Stomach (tissue), 9 donors: ENCODE results near the gene CTDSPL. TPM values are rescaled to one million over a fixed set of nuclear protein-coding genes. Genes with fewer than 3 reads are reported as not detected.
A peak's percentile ranks its signal among the peaks of the same experiment; 100 is the strongest.

Source experiments
- DNase-seq, 2 donors: peaks; one replicate each; pipeline versions ENCODE4 v3.0.0 to v3.0.0-alpha.2; 2013 to 2019
- H3K27ac ChIP-seq, 5 donors: fragments of 200-600 bp in 4 of 5; sonication (generic) in 4 of 5; one replicate each; pipeline ENCODE4 v1.5.1; 2013 to 2019; ENCODE audit warnings: mild to moderate bottlenecking in 1 of 5, moderate library complexity in 1 of 5
- H3K27me3 ChIP-seq, 3 donors: fragments of 200-600 bp; sonication (generic); one replicate each; pipeline ENCODE4 v1.5.1; 2017 to 2019; ENCODE audit warnings: mixed run types in 1 of 3
- H3K36me3 ChIP-seq, 4 donors: fragments of 200-600 bp; sonication (generic); 1 replicate in 3 of 4; 2 replicates in 1 of 4; pipeline ENCODE4 v1.5.1; 2016 to 2019
- H3K4me1 ChIP-seq, 4 donors: fragments of 200-600 bp; sonication (generic); one replicate each; pipeline ENCODE4 v1.5.1; 2016 to 2019
- H3K4me3 ChIP-seq, 4 donors: fragments of 200-600 bp; sonication (generic) in 3 of 4; one replicate each; pipeline ENCODE4 v1.5.1; 2016 to 2019; ENCODE audit warnings: mild to moderate bottlenecking in 1 of 4
- H3K9me3 ChIP-seq, 4 donors: fragments of 200-600 bp; sonication (generic); one replicate each; pipeline ENCODE4 v1.5.1; 2016 to 2019
- EP300 ChIP-seq: sonication (generic); formaldehyde crosslinking; IDR thresholded peaks from one replicate; pipeline ENCODE4 v1.6.1; 2017; ENCODE audit warnings: antibody characterized with exemption
- POLR2A ChIP-seq, 4 donors: fragments of 450-650 bp; IDR thresholded peaks; one replicate each; pipeline ENCODE4 v1.6.1; 2016; ENCODE audit warnings: antibody characterized with exemption in 4 of 4, control low read depth in 2 of 4, mild to moderate bottlenecking in 1 of 4, moderate library complexity in 1 of 4
- POLR2AphosphoS5 ChIP-seq, 3 donors: sonication (generic); formaldehyde crosslinking; IDR thresholded peaks; one replicate each; pipeline ENCODE4 v1.6.1; 2016; ENCODE audit warnings: antibody characterized with exemption in 3 of 3
- WGBS, 5 donors: extraction: QIAGEN DNeasy Blood & Tissue Kit in 3 of 5; methylation state at CpG; one replicate each; pipeline versions ENCODE4 v1.1.5 to v1.1.7; 2013 to 2018; 5-methylcytosine and 5-hydroxymethylcytosine counted together
- intact Hi-C: fragments of 100-400 bp; cut with DNase I; formaldehyde crosslinking; loops from one replicate; pipeline ENCODE4 v1.15.1; 2023; ENCODE audit warnings: low total_unique reads
- polyA plus RNA-seq, 3 donors: library from polyadenylated mRNA; stranded (reverse); fragments of 200-250 nt; gene quantifications; one replicate each; pipeline ENCODE4 v1.2.3, GENCODE V29; 2013
- total RNA-seq, 5 donors: library from RNA; depleted of rRNA; stranded (reverse); fragments of >200 nt; gene quantifications; one replicate each; pipeline versions ENCODE4 v1.1.0 to v1.2.3, GENCODE V29; 2014 to 2016
- TF ChIP-seq, protein P1 (sequence below), 7 experiments: fragments of 450-650 bp in 4 of 7; fragments of 200-600 bp in 3 of 7; sonication (generic) in 3 of 7; IDR thresholded peaks; one replicate each; pipeline ENCODE4 v1.5.1; 2016 to 2019; ENCODE audit warnings: antibody characterized with exemption in 7 of 7, control low read depth in 2 of 7, mild to moderate bottlenecking in 1 of 7
- donor health status: healthy with polysubstance abuse.
- donor health status: Bipolar disorder and iron deficiency.
- donor health status: healthy.

Gene CTDSPL
- total and polyA plus RNA-seq, 8 donors: 13.4 to 54.9 (median 30.2) TPM

- TF ChIP-seq POLR2AphosphoS5 (IDR thresholded peaks at IDR 0.05): no peak
- TF ChIP-seq, protein P1, sequence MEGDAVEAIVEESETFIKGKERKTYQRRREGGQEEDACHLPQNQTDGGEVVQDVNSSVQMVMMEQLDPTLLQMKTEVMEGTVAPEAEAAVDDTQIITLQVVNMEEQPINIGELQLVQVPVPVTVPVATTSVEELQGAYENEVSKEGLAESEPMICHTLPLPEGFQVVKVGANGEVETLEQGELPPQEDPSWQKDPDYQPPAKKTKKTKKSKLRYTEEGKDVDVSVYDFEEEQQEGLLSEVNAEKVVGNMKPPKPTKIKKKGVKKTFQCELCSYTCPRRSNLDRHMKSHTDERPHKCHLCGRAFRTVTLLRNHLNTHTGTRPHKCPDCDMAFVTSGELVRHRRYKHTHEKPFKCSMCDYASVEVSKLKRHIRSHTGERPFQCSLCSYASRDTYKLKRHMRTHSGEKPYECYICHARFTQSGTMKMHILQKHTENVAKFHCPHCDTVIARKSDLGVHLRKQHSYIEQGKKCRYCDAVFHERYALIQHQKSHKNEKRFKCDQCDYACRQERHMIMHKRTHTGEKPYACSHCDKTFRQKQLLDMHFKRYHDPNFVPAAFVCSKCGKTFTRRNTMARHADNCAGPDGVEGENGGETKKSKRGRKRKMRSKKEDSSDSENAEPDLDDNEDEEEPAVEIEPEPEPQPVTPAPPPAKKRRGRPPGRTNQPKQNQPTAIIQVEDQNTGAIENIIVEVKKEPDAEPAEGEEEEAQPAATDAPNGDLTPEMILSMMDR (IDR thresholded peaks at IDR 0.05): no peak
- Histone ChIP-seq H3K27ac (no peak overlapping the region), H3K4me1 (no peaks in the 10 kb centered on the region), H3K36me3 (peaks cover 0 to 25% (median 9%) of the 10 kb centered on the region in 4 donors), H3K9me3 (no peaks in the 10 kb centered on the region), H3K4me3 (no peak overlapping the region), H3K27me3 (no peaks in the 10 kb centered on the region)
- intact Hi-C loops: no loop called here
- 86 to 95% (median 90%) methylated on average over 1 of the region's 1 CpG for WGBS, 5 donors
- no peak for DNase-seq
These were observed 25.1 kb upstream of the CTDSPL start for GRCh38 chr3:37836589-37836988.

- H3K27ac ChIP-seq: no peak overlapping the region
- DNase-seq: no peak
- TF ChIP-seq, protein P1 (IDR thresholded peaks at IDR 0.05): no peak
- TF ChIP-seq POLR2A (IDR thresholded peaks at IDR 0.05) (no peak), POLR2AphosphoS5 (IDR thresholded peaks at IDR 0.05) (no peak), EP300 (no peak)
- 44 to 68% (median 59%) methylated on average over 4 of the region's 4 CpGs for WGBS, 5 donors
- H3K4me1 ChIP-seq: peaks cover 0 to 9% (median 0%) of the 10 kb centered on the region in 4 donors
- H3K4me3 ChIP-seq: no peak overlapping the region
- intact Hi-C loops: no loop called here
- H3K36me3 ChIP-seq: peaks cover 0 to 16% (median 12%) of the 10 kb centered on the region in 4 donors
- no peaks in the 10 kb centered on the region for H3K9me3 ChIP-seq
- no peaks in the 10 kb centered on the region for H3K27me3 ChIP-seq
These were observed 14.0 kb upstream of the CTDSPL start for GRCh38 chr3:37847689-37848088.

DNA sequence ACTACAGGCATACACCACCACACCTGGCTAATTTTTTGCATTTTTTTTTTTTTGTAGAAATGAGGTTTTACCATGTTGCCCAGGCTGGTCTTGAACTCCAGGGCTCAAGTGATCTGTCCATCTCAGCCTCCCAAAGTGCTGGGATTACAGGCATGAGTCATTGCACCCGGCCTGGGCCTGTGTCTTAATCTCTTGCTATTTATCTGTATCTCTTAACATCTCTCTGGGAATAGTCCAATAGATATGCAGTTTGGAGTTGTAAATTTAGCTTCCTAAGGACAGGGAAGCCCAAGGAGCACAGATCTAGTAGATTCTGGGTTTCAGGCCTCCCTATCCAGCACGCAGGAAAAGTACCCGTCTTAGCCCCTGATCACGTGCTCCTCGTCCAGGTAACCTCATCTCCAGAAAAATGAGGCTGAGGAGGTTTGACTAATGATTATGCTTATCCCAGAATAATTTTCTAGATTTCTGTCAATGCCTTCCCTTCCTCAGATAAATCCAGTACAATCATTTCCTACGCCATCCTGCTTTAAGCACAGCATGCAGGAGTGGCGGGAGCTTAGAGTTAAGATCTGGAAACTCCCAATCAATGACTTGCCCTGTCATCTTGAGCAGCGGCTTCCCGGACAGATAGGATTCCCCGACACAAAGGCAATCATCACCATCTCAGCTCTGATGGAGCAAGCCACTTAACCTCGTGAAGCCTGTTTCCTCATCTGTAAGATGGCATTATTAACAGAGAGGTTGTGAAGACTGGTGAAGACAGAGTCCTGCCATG lies 12.3 kb upstream of the CTDSPL start:
- Histone ChIP-seq H3K27ac (no peak overlapping the region), H3K4me3 (no peak overlapping the region), H3K9me3 (no peaks in the 10 kb centered on the region), H3K27me3 (no peaks in the 10 kb centered on the region), H3K36me3 (peaks cover 0 to 16% (median 12%) of the 10 kb centered on the region in 4 donors), H3K4me1 (peaks cover 0 to 17% (median 3%) of the 10 kb centered on the region in 4 donors)
- no peak for TF ChIP-seq POLR2A (IDR thresholded peaks at IDR 0.05)
- no peak for TF ChIP-seq POLR2AphosphoS5 (IDR thresholded peaks at IDR 0.05)
- TF ChIP-seq EP300: no peak
- 87 to 94% (median 92%) methylated on average over 11 of the region's 11 CpGs for WGBS, 5 donors
- intact Hi-C loops: no loop called here
- no peak for DNase-seq

- DNase-seq: no peak
- H3K4me1 ChIP-seq: peaks cover 0 to 29% (median 14%) of the 10 kb centered on the region in 4 donors
- no peaks in the 10 kb centered on the region for H3K9me3 ChIP-seq
- TF ChIP-seq POLR2AphosphoS5 (IDR thresholded peaks at IDR 0.05): peak in 1 of 3 donors; percentile 24
- TF ChIP-seq, protein P1 (IDR thresholded peaks at IDR 0.05): no peak
- H3K27ac ChIP-seq: no peak overlapping the region
- intact Hi-C loops: loop anchor here (10.0 kb wide), 1 partner anchor 113 kb away; no protein-coding TSS in a partner anchor
- no peaks in the 10 kb centered on the region for H3K27me3 ChIP-seq
- WGBS, 5 donors: 81 to 95% (median 90%) methylated on average over 1 of the region's 1 CpG
- H3K36me3 ChIP-seq: peaks cover 0 to 16% (median 11%) of the 10 kb centered on the region in 4 donors
- no peak overlapping the region for H3K4me3 ChIP-seq
These were observed 9.6 kb upstream of the CTDSPL start for GRCh38 chr3:37852097-37852496.

DNA sequence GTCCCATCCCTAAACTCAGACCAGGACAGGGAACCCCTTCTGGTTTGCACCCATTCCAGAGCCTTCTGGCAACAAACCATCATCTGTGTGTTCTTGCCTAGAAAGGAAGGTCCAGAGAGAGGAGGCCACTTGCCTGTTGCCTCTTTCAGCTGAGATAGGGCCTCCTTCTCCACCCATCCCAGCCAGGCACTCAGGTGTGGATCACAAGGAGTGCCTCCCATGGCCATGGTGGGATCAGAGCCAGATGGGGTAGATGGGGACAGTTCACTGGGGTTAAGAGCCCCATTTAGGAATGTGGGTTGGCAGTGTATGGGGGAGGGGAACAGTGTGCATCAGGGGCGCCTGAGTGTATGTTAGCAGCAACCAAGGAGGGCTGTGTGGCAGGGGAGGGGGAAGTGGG lies 8.9 kb upstream of the CTDSPL start:
- no peaks in the 10 kb centered on the region for H3K9me3 ChIP-seq
- TF ChIP-seq, protein P1 (IDR thresholded peaks at IDR 0.05): no peak
- TF ChIP-seq POLR2A (IDR thresholded peaks at IDR 0.05): no peak
- no peak for TF ChIP-seq EP300
- TF ChIP-seq POLR2AphosphoS5 (IDR thresholded peaks at IDR 0.05): no peak
- H3K36me3 ChIP-seq: peaks cover 0 to 16% (median 11%) of the 10 kb centered on the region in 4 donors
- no peaks in the 10 kb centered on the region for H3K27me3 ChIP-seq
- DNase-seq: no peak
- 90 to 100% (median 97%) methylated on average over 1 of the region's 1 CpG for WGBS, 5 donors
- intact Hi-C loops: loop anchor here (10.0 kb wide), 1 partner anchor 112 kb away; no protein-coding TSS in a partner anchor
- H3K4me1 ChIP-seq: peaks cover 0 to 33% (median 17%) of the 10 kb centered on the region in 4 donors
- no peak overlapping the region for H3K4me3 ChIP-seq
- H3K27ac ChIP-seq: no peak overlapping the region
